Middle frontal gyrus (tissue), 1 donor: ENCODE measurements around the gene SRP14.

Source experiments
- DNase-seq: peaks from one replicate; pipeline ENCODE4 v3.0.0-alpha.2; 2015; ENCODE audit warnings: low spot score; ENCODE audit errors: extremely low spot score

SRP14 gene

GRCh38 chr15:40069178-40070165 is 30.5 kb upstream of the SRP14 start:
- DNase-seq, result peak; percentile 89

GRCh38 chr15:40067921-40068624 is 29.1 kb upstream of the SRP14 start:
- DNase-seq, result no peak

- DNase-seq, result no peak
Observed at GRCh38 chr15:40066589-40066988, 27.6 kb upstream of the SRP14 start.

GRCh38 chr15:40065166-40065565 is 26.2 kb upstream of the SRP14 start:
- DNase-seq, result no peak

- no peak for DNase-seq
Observed at GRCh38 chr15:40064231-40064894, 25.4 kb upstream of the SRP14 start.

GRCh38 chr15:40063563-40064011 is 24.6 kb upstream of the SRP14 start:
- DNase-seq, result no peak

- DNase-seq, result no peak
Observed at GRCh38 chr15:40062816-40063562, 24.0 kb upstream of the SRP14 start.

- DNase-seq, result no peak
Observed at GRCh38 chr15:40061212-40061901, 22.4 kb upstream of the SRP14 start.

GRCh38 chr15:40060236-40060961 is 21.4 kb upstream of the SRP14 start:
- no peak for DNase-seq

- no peak for DNase-seq
Observed at GRCh38 chr15:40059821-40060220, 20.8 kb upstream of the SRP14 start.

- DNase-seq, result no peak
Observed at GRCh38 chr15:40058476-40059140, 19.6 kb upstream of the SRP14 start.

GRCh38 chr15:40055576-40056293 is 16.8 kb upstream of the SRP14 start:
- DNase-seq, result no peak

- DNase-seq, result no peak
Observed at GRCh38 chr15:40054855-40055575, 16.0 kb upstream of the SRP14 start.

- DNase-seq, result no peak
Observed at GRCh38 chr15:40054605-40054854, 15.5 kb upstream of the SRP14 start.

- no peak for DNase-seq
Observed at GRCh38 chr15:40053831-40054604, 15.0 kb upstream of the SRP14 start.

GRCh38 chr15:40053079-40053830 is 14.3 kb upstream of the SRP14 start:
- no peak for DNase-seq

GRCh38 chr15:40052604-40053003 is 13.6 kb upstream of the SRP14 start:
- DNase-seq, result no peak
